ENCODE measurements around the gene NPAS2.

NPAS2 gene

DNA sequence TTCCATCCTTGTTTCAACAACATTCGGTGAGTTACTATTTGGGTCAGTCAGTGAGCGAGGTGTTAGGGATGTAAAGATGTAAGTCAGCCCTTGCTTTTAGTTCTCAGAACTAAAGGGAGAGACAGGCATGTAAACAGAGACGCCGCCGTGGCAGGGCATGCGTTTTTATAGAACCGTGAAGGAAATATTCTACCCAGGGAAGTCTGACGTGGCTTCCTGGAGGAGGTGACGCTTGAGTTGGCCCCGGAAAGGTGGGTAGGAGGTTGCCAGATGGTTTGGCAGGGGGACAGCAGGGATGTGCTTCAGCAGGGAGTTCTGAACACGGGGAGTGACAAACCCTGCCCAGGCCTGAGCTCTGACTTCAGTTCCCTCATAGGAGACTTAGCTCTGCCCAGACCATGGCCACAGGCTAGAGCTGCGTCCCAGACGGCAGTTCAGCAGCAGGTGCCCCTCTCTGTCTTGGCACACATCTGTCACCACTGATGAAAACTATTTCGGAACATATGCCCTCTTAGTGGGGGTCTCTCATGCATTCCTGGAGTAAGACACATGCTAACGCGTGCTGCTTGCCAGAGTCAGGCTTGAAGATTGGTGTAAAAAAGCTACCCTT is 158.7 kb downstream of the NPAS2 start:
- H3K4me1 ChIP-seq (ENCODE audit: control insufficient read depth in 5 of 5, insufficient read depth in 5 of 5, low read length in 5 of 5): peaks cover 0 to 5% (median 0%) of the 10 kb centered on the region in 5 donors
- peaks cover 0 to 17% (median 5%) of the 10 kb centered on the region in 5 donors for H3K36me3 ChIP-seq (ENCODE audit: control insufficient read depth in 5 of 5, insufficient read depth in 5 of 5, low read length in 5 of 5)

DNA sequence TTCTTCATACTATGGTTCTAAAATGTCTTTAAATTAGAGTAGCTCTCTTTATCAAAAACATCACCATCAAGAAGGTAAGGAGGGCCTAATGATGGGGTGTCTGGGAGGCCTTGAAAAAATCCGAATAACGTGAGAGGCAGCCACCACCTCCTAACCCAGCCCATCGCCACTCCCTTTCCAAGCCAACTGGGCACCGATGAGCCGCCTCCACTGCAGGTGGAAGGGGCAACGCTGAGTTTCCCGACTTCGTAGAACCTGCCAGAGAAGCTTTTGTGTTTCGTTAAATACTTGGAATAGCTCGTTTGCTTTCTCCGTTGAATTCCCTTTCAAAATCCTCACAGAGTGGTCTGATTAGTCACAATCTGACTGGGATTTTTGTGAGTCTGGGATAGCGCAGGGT is 160.1 kb downstream of the NPAS2 start:
- H3K27me3 ChIP-seq (ENCODE audit: control insufficient read depth in 5 of 5, insufficient read depth in 4 of 5, low read length in 5 of 5): no peaks in the 10 kb centered on the region
- peaks cover 0 to 5% (median 0%) of the 10 kb centered on the region in 5 donors for H3K4me1 ChIP-seq (ENCODE audit: control insufficient read depth in 5 of 5, insufficient read depth in 5 of 5, low read length in 5 of 5)
- H3K9ac ChIP-seq (ENCODE audit: low read length in 5 of 5): no peak overlapping the region
- H3K27ac ChIP-seq (ENCODE audit: low read depth, low read length): no peak overlapping the region
- peaks cover 0 to 15% (median 5%) of the 10 kb centered on the region in 5 donors for H3K36me3 ChIP-seq (ENCODE audit: control insufficient read depth in 5 of 5, insufficient read depth in 5 of 5, low read length in 5 of 5)
- H3K9me3 ChIP-seq (ENCODE audit: control insufficient read depth in 5 of 5, low read length in 5 of 5): no peaks in the 10 kb centered on the region
- no peak overlapping the region for H3K4me3 ChIP-seq (ENCODE audit: low read depth in 1 of 5, low read length in 5 of 5)

More for the DNA sequence above, 158.7 kb downstream of the NPAS2 start:
- Histone ChIP-seq H3K9ac (ENCODE audit: low read length in 5 of 5) (no peak overlapping the region), H3K4me3 (ENCODE audit: low read depth in 1 of 5, low read length in 5 of 5) (no peak overlapping the region), H3K27me3 (ENCODE audit: control insufficient read depth in 5 of 5, insufficient read depth in 4 of 5, low read length in 5 of 5) (no peaks in the 10 kb centered on the region), H3K27ac (ENCODE audit: low read depth, low read length) (no peak overlapping the region), H3K9me3 (ENCODE audit: control insufficient read depth in 5 of 5, low read length in 5 of 5) (no peaks in the 10 kb centered on the region)

DNA sequence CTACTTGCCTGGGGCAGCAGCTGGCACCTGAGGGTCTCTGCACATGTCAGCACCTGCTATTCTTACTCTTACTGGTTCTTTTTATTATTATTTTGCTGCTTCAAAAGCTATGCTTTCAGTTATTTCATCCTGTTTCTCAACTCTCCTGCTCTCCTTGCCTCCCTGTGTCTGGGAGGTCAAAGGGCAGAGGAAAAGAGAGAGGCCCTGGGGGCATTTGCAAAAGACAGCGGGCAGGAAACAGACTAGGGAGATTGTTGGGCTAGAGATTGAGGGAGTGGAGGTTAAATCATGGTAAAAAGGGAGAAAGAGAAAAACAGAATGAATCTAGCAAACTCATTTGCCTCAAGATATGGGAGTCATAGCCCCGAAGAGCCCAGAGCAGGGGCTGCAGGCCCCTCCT is 161.1 kb downstream of the NPAS2 start:
- no peaks in the 10 kb centered on the region for H3K27me3 ChIP-seq (ENCODE audit: control insufficient read depth in 5 of 5, insufficient read depth in 4 of 5, low read length in 5 of 5)
- no peaks in the 10 kb centered on the region for H3K9me3 ChIP-seq (ENCODE audit: control insufficient read depth in 5 of 5, low read length in 5 of 5)
- no peak overlapping the region for H3K4me3 ChIP-seq (ENCODE audit: low read depth in 1 of 5, low read length in 5 of 5)
- no peak overlapping the region for H3K9ac ChIP-seq (ENCODE audit: low read length in 5 of 5)
- H3K36me3 ChIP-seq (ENCODE audit: control insufficient read depth in 5 of 5, insufficient read depth in 5 of 5, low read length in 5 of 5): peaks cover 0 to 10% (median 5%) of the 10 kb centered on the region in 5 donors
- peaks cover 0 to 5% (median 0%) of the 10 kb centered on the region in 5 donors for H3K4me1 ChIP-seq (ENCODE audit: control insufficient read depth in 5 of 5, insufficient read depth in 5 of 5, low read length in 5 of 5)
- H3K27ac ChIP-seq (ENCODE audit: low read depth, low read length): no peak overlapping the region

DNA sequence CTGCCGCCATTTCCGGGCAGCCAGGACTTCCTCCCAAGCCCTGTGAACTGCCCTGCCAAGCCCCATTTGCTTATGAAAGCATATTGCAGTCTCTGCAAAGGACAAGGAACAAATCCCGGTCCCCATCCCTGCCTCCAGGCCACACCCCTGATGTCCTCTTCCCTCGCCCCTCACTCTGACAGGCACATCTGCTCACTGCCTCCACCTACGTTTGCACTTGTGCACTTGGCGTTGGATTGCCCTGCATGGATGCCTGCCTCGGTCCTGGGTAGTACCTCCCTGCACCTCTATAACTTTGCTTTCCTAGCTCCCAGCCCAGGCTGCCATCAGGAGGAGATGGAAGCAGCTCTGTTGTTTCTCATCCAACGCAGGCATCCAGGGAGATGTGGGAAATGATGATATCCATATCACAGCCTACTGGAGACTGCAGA is 162.5 kb downstream of the NPAS2 start:
- no peaks in the 10 kb centered on the region for H3K9me3 ChIP-seq (ENCODE audit: control insufficient read depth in 5 of 5, low read length in 5 of 5)
- H3K9ac ChIP-seq (ENCODE audit: low read length in 5 of 5): no peak overlapping the region
- H3K36me3 ChIP-seq (ENCODE audit: control insufficient read depth in 5 of 5, insufficient read depth in 5 of 5, low read length in 5 of 5): peaks cover 0 to 7% (median 3%) of the 10 kb centered on the region in 5 donors
- H3K4me1 ChIP-seq (ENCODE audit: control insufficient read depth in 5 of 5, insufficient read depth in 5 of 5, low read length in 5 of 5): peaks cover 0 to 5% (median 0%) of the 10 kb centered on the region in 5 donors
- no peaks in the 10 kb centered on the region for H3K27me3 ChIP-seq (ENCODE audit: control insufficient read depth in 5 of 5, insufficient read depth in 4 of 5, low read length in 5 of 5)
- no peak overlapping the region for H3K27ac ChIP-seq (ENCODE audit: low read depth, low read length)
- no peak overlapping the region for H3K4me3 ChIP-seq (ENCODE audit: low read depth in 1 of 5, low read length in 5 of 5)

DNA sequence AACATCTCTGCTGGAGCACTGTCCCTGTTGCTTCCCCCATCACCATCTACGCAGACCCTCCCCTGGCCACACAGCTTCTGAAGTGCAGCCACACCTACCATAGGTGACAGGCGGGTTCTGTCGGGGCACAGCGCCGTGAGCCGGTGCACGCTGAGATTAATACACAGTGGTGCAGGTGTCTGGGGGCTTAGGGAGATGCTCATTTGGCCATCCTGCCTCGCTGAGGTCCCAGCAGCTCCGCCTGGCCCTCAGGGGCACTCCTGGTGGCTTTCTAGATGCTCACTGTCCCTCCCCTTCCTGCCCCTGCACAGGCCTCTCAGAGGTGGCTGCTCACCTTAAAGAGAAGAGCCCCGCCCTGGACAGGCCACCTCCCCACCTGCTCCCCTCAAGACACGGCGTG is 163.3 kb downstream of the NPAS2 start:
- Histone ChIP-seq H3K9ac (ENCODE audit: low read length in 5 of 5) (no peak overlapping the region), H3K9me3 (ENCODE audit: control insufficient read depth in 5 of 5, low read length in 5 of 5) (no peaks in the 10 kb centered on the region), H3K27ac (ENCODE audit: low read depth, low read length) (no peak overlapping the region), H3K27me3 (ENCODE audit: control insufficient read depth in 5 of 5, insufficient read depth in 4 of 5, low read length in 5 of 5) (no peaks in the 10 kb centered on the region), H3K36me3 (ENCODE audit: control insufficient read depth in 5 of 5, insufficient read depth in 5 of 5, low read length in 5 of 5) (peaks cover 0 to 5% (median 4%) of the 10 kb centered on the region in 5 donors), H3K4me3 (ENCODE audit: low read depth in 1 of 5, low read length in 5 of 5) (no peak overlapping the region), H3K4me1 (ENCODE audit: control insufficient read depth in 5 of 5, insufficient read depth in 5 of 5, low read length in 5 of 5) (peaks cover 0 to 5% (median 0%) of the 10 kb centered on the region in 5 donors)

DNA sequence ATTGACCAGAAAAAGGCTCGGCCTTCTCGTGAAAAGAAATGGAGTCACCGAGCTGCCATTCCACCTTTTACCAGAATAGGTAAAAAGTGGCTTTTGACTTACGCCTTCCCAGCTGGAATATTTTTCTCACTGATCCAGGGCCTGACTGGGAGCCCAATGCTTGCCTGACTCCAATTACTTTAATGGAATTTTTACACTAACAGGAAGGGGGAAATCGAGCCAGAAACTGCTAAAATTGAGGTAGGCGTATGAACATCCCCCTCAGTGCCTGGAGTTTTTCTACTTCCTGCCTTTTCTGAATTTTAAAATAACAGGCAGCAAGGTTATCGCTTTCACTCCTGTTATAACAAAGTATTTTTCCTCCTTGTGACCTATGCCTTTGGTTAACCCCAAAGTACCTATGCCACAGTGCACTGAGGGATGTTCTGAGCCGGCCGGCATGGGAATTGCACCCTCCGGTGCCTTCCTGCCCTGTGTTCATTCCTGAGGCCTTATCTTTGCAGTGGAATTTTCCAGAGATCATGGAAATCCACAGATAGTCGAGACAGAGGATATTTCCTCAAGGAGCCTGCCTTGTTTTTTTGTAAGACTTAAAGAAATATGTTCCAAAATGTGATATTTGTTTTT is 163.9 kb downstream of the NPAS2 start:
- Histone ChIP-seq H3K27ac (ENCODE audit: low read depth, low read length) (no peak overlapping the region), H3K9ac (ENCODE audit: low read length in 5 of 5) (peak overlapping the region in 1 of 5 donors; percentile 19), H3K27me3 (ENCODE audit: control insufficient read depth in 5 of 5, insufficient read depth in 4 of 5, low read length in 5 of 5) (no peaks in the 10 kb centered on the region), H3K9me3 (ENCODE audit: control insufficient read depth in 5 of 5, low read length in 5 of 5) (no peaks in the 10 kb centered on the region), H3K4me3 (ENCODE audit: low read depth in 1 of 5, low read length in 5 of 5) (no peak overlapping the region), H3K36me3 (ENCODE audit: control insufficient read depth in 5 of 5, insufficient read depth in 5 of 5, low read length in 5 of 5) (peaks cover 0 to 6% (median 4%) of the 10 kb centered on the region in 5 donors), H3K4me1 (ENCODE audit: control insufficient read depth in 5 of 5, insufficient read depth in 5 of 5, low read length in 5 of 5) (peaks cover 0 to 5% (median 0%) of the 10 kb centered on the region in 5 donors)

DNA sequence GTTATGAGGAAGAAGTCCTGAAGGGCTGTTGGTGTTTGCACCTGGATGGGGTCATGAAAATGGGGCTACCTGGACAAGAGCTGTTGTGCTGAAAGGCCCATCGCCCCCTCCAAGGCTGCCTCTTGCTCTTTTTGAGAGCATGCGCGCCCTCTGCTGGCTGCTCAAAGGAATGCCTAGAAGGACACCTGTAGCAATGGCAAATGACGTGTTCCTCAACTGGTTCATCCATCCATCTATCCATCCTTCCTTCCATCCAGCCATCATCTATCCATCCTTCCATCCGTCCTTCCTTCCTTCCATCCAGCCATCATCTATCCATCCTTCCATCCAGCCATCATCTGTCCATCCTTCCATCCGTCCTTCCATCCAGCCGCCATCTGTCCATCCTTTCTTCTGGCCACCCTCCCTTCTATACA is 165.0 kb downstream of the NPAS2 start:
- H3K4me3 ChIP-seq (ENCODE audit: low read depth in 1 of 5, low read length in 5 of 5): no peak overlapping the region
- no peaks in the 10 kb centered on the region for H3K9me3 ChIP-seq (ENCODE audit: control insufficient read depth in 5 of 5, low read length in 5 of 5)
- H3K9ac ChIP-seq (ENCODE audit: low read length in 5 of 5): no peak overlapping the region
- peaks cover 0 to 5% (median 0%) of the 10 kb centered on the region in 5 donors for H3K4me1 ChIP-seq (ENCODE audit: control insufficient read depth in 5 of 5, insufficient read depth in 5 of 5, low read length in 5 of 5)
- no peaks in the 10 kb centered on the region for H3K27me3 ChIP-seq (ENCODE audit: control insufficient read depth in 5 of 5, insufficient read depth in 4 of 5, low read length in 5 of 5)
- H3K36me3 ChIP-seq (ENCODE audit: control insufficient read depth in 5 of 5, insufficient read depth in 5 of 5, low read length in 5 of 5): peaks cover 0 to 6% (median 4%) of the 10 kb centered on the region in 5 donors
- no peak overlapping the region for H3K27ac ChIP-seq (ENCODE audit: low read depth, low read length)

DNA sequence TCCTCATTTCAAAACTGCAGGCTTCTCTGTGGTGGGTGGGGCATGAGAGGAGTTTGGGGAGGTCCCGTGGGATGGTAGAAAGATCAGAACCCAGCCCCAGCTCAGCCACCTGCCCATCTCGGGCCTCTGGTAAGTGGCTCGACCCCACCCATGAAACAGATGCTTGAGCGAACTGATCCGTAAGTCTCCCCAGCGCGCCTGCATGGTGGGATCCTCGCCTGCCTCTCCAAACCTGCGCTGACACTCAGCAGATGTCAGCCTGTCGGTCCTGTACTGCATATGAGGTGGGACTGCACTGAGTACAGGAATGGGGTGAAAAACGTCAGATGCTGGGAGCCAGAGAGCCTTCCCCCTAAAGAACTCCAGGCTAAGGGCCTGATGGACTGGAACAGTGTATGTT is 166.2 kb downstream of the NPAS2 start:
- no peak overlapping the region for H3K4me3 ChIP-seq (ENCODE audit: low read depth in 1 of 5, low read length in 5 of 5)
- H3K9me3 ChIP-seq (ENCODE audit: control insufficient read depth in 5 of 5, low read length in 5 of 5): no peaks in the 10 kb centered on the region
- no peak overlapping the region for H3K9ac ChIP-seq (ENCODE audit: low read length in 5 of 5)
- H3K4me1 ChIP-seq (ENCODE audit: control insufficient read depth in 5 of 5, insufficient read depth in 5 of 5, low read length in 5 of 5): peaks cover 0 to under 1% (median 0%) of the 10 kb centered on the region in 5 donors
- H3K27ac ChIP-seq (ENCODE audit: low read depth, low read length): no peak overlapping the region
- no peaks in the 10 kb centered on the region for H3K27me3 ChIP-seq (ENCODE audit: control insufficient read depth in 5 of 5, insufficient read depth in 4 of 5, low read length in 5 of 5)
- H3K36me3 ChIP-seq (ENCODE audit: control insufficient read depth in 5 of 5, insufficient read depth in 5 of 5, low read length in 5 of 5): peaks cover 0 to 8% (median 6%) of the 10 kb centered on the region in 5 donors

DNA sequence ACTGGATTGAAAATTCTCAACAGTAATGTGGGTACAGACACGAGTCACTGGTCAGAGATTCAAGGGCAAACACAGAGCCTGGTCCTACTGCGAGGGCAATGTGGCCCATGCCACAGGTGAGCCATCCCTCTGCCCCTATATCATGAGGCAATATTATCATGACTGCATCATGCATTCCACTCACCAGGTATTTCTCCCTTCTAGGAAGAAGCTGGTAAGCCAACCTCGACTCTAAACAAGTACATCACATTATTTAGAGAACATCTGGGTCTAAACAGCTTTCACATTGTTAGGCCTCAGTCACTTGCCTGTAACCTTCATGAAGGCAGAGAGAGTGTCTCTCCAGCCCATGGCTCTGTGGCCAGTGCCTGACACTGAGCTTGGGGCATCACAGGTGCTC is 167.6 kb downstream of the NPAS2 start:
- Histone ChIP-seq H3K9me3 (ENCODE audit: control insufficient read depth in 5 of 5, low read length in 5 of 5) (no peaks in the 10 kb centered on the region), H3K36me3 (ENCODE audit: control insufficient read depth in 5 of 5, insufficient read depth in 5 of 5, low read length in 5 of 5) (peaks cover 0 to 6% (median 4%) of the 10 kb centered on the region in 5 donors), H3K4me1 (ENCODE audit: control insufficient read depth in 5 of 5, insufficient read depth in 5 of 5, low read length in 5 of 5) (no peaks in the 10 kb centered on the region), H3K4me3 (ENCODE audit: low read depth in 1 of 5, low read length in 5 of 5) (no peak overlapping the region), H3K9ac (ENCODE audit: low read length in 5 of 5) (no peak overlapping the region), H3K27me3 (ENCODE audit: control insufficient read depth in 5 of 5, insufficient read depth in 4 of 5, low read length in 5 of 5) (no peaks in the 10 kb centered on the region), H3K27ac (ENCODE audit: low read depth, low read length) (no peak overlapping the region)

DNA sequence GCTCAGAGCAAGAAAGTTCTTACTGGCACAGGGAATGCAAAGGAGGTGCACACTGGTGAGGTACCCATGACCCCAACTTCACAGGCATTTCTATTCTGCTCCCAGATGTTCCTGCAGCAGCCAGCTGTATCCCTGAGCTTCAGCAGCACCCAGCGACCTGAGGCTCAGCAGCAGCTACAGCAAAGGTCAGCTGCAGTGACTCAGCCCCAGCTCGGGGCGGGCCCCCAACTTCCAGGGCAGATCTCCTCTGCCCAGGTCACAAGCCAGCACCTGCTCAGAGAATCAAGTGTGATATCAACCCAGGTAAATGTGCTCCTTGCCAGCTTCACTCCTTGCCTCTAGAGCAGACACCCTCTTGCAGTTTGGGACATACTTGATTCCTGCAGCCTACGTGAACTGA is 168.0 kb downstream of the NPAS2 start:
- Histone ChIP-seq H3K4me1 (ENCODE audit: control insufficient read depth in 5 of 5, insufficient read depth in 5 of 5, low read length in 5 of 5) (no peaks in the 10 kb centered on the region), H3K27ac (ENCODE audit: low read depth, low read length) (no peak overlapping the region), H3K9ac (ENCODE audit: low read length in 5 of 5) (no peak overlapping the region), H3K9me3 (ENCODE audit: control insufficient read depth in 5 of 5, low read length in 5 of 5) (no peaks in the 10 kb centered on the region), H3K4me3 (ENCODE audit: low read depth in 1 of 5, low read length in 5 of 5) (no peak overlapping the region), H3K36me3 (ENCODE audit: control insufficient read depth in 5 of 5, insufficient read depth in 5 of 5, low read length in 5 of 5) (peaks cover 0 to 6% (median 3%) of the 10 kb centered on the region in 5 donors), H3K27me3 (ENCODE audit: control insufficient read depth in 5 of 5, insufficient read depth in 4 of 5, low read length in 5 of 5) (no peaks in the 10 kb centered on the region)

Measured in subcutaneous abdominal adipose tissue (tissue), 5 donors.